VCaP (cell line): Measurements from ENCODE around the gene HJV.

Experiments used
- H3K27ac ChIP-seq: fragments of 450-650 bp; 2 replicates; pipeline ENCODE4 v1.5.1; 2017
- CTCF ChIP-seq: fragments of 450-650 bp; conservative IDR thresholded peaks from 2 replicates; pipeline ENCODE4 v1.5.1; 2017; ENCODE audit warnings: mild to moderate bottlenecking, moderate library complexity

HJV gene

GRCh38 chr1:145985502-145986439 is 35.8 kb downstream of the HJV start:
- TF ChIP-seq CTCF: no peak
- H3K27ac ChIP-seq: peak overlapping the region; percentile 44

GRCh38 chr1:145985129-145985501 is 36.4 kb downstream of the HJV start:
- TF ChIP-seq CTCF: no peak
- H3K27ac ChIP-seq: peak overlapping the region; percentile 44; the same call in 1 of the 2 replicates

- H3K27ac ChIP-seq: no peak overlapping the region; the same call in 1 of the 2 replicates
- TF ChIP-seq CTCF: no peak
Observed at GRCh38 chr1:145983960-145984830, 37.3 kb downstream of the HJV start.

- no peak for TF ChIP-seq CTCF
- H3K27ac ChIP-seq: no peak overlapping the region
Observed at GRCh38 chr1:145983206-145983675, 38.3 kb downstream of the HJV start.

GRCh38 chr1:145982010-145982723 is 39.4 kb downstream of the HJV start:
- no peak overlapping the region for H3K27ac ChIP-seq
- TF ChIP-seq CTCF: no peak

GRCh38 chr1:145980457-145980994 is 41.0 kb downstream of the HJV start:
- TF ChIP-seq CTCF: no peak
- H3K27ac ChIP-seq: peak overlapping the region; percentile 72
